SK-N-SH (cell line): Measurements from ENCODE around the gene FLCN. TPM values are rescaled to one million over a fixed set of nuclear protein-coding genes. Genes with fewer than 3 reads are reported as not detected.

Experiments used
- CTCF ChIA-PET: fragments of 300-600, 350-600 bp; formaldehyde crosslinking; extraction: SDS; loops from one replicate; lab custom pipeline; 2021; lab: Yijun Ruan, JAX
- POLR2A ChIA-PET: fragments of 350-600 bp; sonication (Branson Sonifier 250); formaldehyde crosslinking; extraction: SDS; loops from one replicate; lab custom pipeline; 2020; ENCODE audit warnings: antibody characterized with exemption, inconsistent platforms; lab: Yijun Ruan, JAX
- DNase-seq: peaks from one replicate; pipeline ENCODE4 v3.0.0; 2012
- H2AFZ ChIP-seq: fragments of 200-600 bp; sonication (generic); 2 replicates; pipeline ENCODE4 v1.8.1; 2016; ENCODE audit warnings: antibody characterized with exemption, mild to moderate bottlenecking, low read depth
- H3F3A ChIP-seq: fragments of 200-600 bp; sonication (generic); replicated peaks from 2 replicates; pipeline ENCODE3; 2016; ENCODE audit warnings: antibody characterized with exemption, mild to moderate bottlenecking; ENCODE audit not compliant: insufficient read depth
- H3K27ac ChIP-seq, 2 experiments: fragments of 200-500 bp in 1 of 2; fragments of 200-600 bp in 1 of 2; sonication (Bioruptor generic) in 1 of 2; sonication (generic), shearing (Covaris generic) in 1 of 2; 2 replicates each; pipeline versions ENCODE4 v1.5.1 to v1.6.1; 2014 to 2016; ENCODE audit warnings: low read depth in 2 of 2, inconsistent platforms in 1 of 2, low read length in 1 of 2, mild to moderate bottlenecking in 1 of 2, mixed read lengths in 1 of 2
- H3K27me3 ChIP-seq: fragments of 200-600 bp; sonication (generic), shearing (Covaris generic); 2 replicates; pipeline ENCODE4 v1.6.1; 2016; ENCODE audit warnings: mixed run types; ENCODE audit not compliant: insufficient read depth
- H3K36me3 ChIP-seq, 2 experiments: fragments of 200-500 bp in 1 of 2; fragments of 200-600 bp in 1 of 2; sonication (Bioruptor generic) in 1 of 2; sonication (generic) in 1 of 2; replicated peaks in 1 of 2; 2 replicates each; pipeline versions ENCODE3 to v1.5.1; 2014 to 2016; ENCODE audit warnings: low read length in 1 of 2, mild to moderate bottlenecking in 1 of 2; ENCODE audit not compliant: insufficient read depth in 2 of 2, control insufficient read depth in 1 of 2
- H3K4me1 ChIP-seq, 2 experiments: fragments of 200-500 bp in 1 of 2; fragments of 200-600 bp in 1 of 2; sonication (Bioruptor generic) in 1 of 2; sonication (generic), shearing (Covaris generic) in 1 of 2; 2 replicates each; pipeline versions ENCODE4 v1.5.1 to v1.6.1; 2014 to 2016; ENCODE audit warnings: low read depth in 1 of 2, low read length in 1 of 2, mixed run types in 1 of 2; ENCODE audit not compliant: insufficient read depth in 2 of 2, control insufficient read depth in 1 of 2
- H3K4me2 ChIP-seq: fragments of 200-600 bp; sonication (generic), shearing (Covaris generic); 2 replicates; pipeline ENCODE4 v1.6.1; 2017; ENCODE audit warnings: mixed run types
- H3K4me3 ChIP-seq, 2 experiments: fragments of 200-500 bp in 1 of 2; fragments of 200-600 bp in 1 of 2; sonication (Bioruptor generic) in 1 of 2; sonication (generic), shearing (Covaris generic) in 1 of 2; 2 replicates each; pipeline versions ENCODE4 v1.5.1 to v1.8.1; 2014 to 2016; ENCODE audit warnings: low read depth in 2 of 2, inconsistent platforms in 1 of 2, low read length in 1 of 2, mild to moderate bottlenecking in 1 of 2, mixed read lengths in 1 of 2, moderate library complexity in 1 of 2
- H3K79me2 ChIP-seq: fragments of 200-600 bp; sonication (generic); 2 replicates; pipeline ENCODE4 v1.8.1; 2017; ENCODE audit warnings: mild to moderate bottlenecking; ENCODE audit not compliant: insufficient read depth
- H3K9ac ChIP-seq: fragments of 200-600 bp; sonication (generic); 2 replicates; pipeline ENCODE4 v1.6.1; 2017; ENCODE audit warnings: mixed run types
- H3K9me2 ChIP-seq: fragments of 200-600 bp; sonication (generic); 2 replicates; pipeline ENCODE4 v1.6.1; 2017; ENCODE audit warnings: mixed run types
- H3K9me3 ChIP-seq: fragments of 200-600 bp; sonication (generic); 2 replicates; pipeline ENCODE4 v1.6.1; 2017; ENCODE audit warnings: mixed run types, mild to moderate bottlenecking, moderate library complexity
- H4K20me1 ChIP-seq: fragments of 200-600 bp; sonication (generic); 2 replicates; pipeline ENCODE4 v1.6.1; 2017; ENCODE audit warnings: mild to moderate bottlenecking, mixed run types; ENCODE audit not compliant: insufficient read depth
- CTCF ChIP-seq: fragments of 200-600 bp; sonication (generic); IDR thresholded peaks from 2 replicates; pipeline ENCODE4 v1.6.1; 2017; ENCODE audit warnings: antibody characterized with exemption, mild to moderate bottlenecking, moderate library complexity
- ELF1 ChIP-seq: IDR thresholded peaks from 2 replicates; pipeline ENCODE4 v1.4.0; 2012
- EZH2phosphoT487 ChIP-seq: fragments of 200-600 bp; sonication (generic); IDR thresholded peaks from 2 replicates; pipeline ENCODE4 v1.6.1; 2017; ENCODE audit warnings: low read depth, mixed run types, mild to moderate bottlenecking, antibody characterized with exemption, moderate library complexity, borderline replicate concordance
- FOSL2 ChIP-seq: IDR thresholded peaks from 2 replicates; pipeline ENCODE4 v1.4.0; 2012; ENCODE audit warnings: low read depth, mild to moderate bottlenecking, moderate library complexity, borderline replicate concordance
- FOXM1 ChIP-seq: IDR thresholded peaks from 2 replicates; pipeline ENCODE4 v1.4.0; 2012; ENCODE audit warnings: low read depth, mild to moderate bottlenecking
- GABPA ChIP-seq: IDR thresholded peaks from 2 replicates; pipeline ENCODE4 v1.4.0; 2012; ENCODE audit warnings: low read depth, mild to moderate bottlenecking
- GATA2 ChIP-seq: sonication (generic); formaldehyde crosslinking; IDR thresholded peaks from 2 replicates; pipeline ENCODE4 v1.5.0; 2020; ENCODE audit warnings: mild to moderate bottlenecking, missing genetic modification reagents
- JUND ChIP-seq: IDR thresholded peaks from 2 replicates; pipeline ENCODE4 v1.4.0; 2012
- NFIC ChIP-seq: IDR thresholded peaks from 2 replicates; pipeline ENCODE4 v1.4.0; 2012; ENCODE audit warnings: borderline replicate concordance
- RAD21 ChIP-seq: IDR thresholded peaks from 2 replicates; pipeline ENCODE4 v1.6.1; 2012; ENCODE audit warnings: mild to moderate bottlenecking, low read length
- SMC3 ChIP-seq: IDR thresholded peaks from 2 replicates; pipeline ENCODE4 v1.6.1; 2012; ENCODE audit warnings: low read depth, low read length, improper control_type of control experiment
- TAF1 ChIP-seq: IDR thresholded peaks from 2 replicates; pipeline ENCODE4 v1.6.1; 2012; ENCODE audit warnings: low read depth, mild to moderate bottlenecking, low read length, moderate library complexity, borderline replicate concordance
- USF2 ChIP-seq: fragments of 150-350 bp; IDR thresholded peaks from 2 replicates; pipeline ENCODE4 v1.6.1; 2017; ENCODE audit warnings: antibody characterized with exemption, low read length, low read depth, borderline replicate concordance
- ZBTB33 ChIP-seq: IDR thresholded peaks from 2 replicates; pipeline ENCODE4 v1.4.0; 2012; ENCODE audit warnings: low read depth, borderline replicate concordance
- WGBS: methylation state at CpG from one replicate; pipeline ENCODE4 v1.1.6; 2017; ENCODE audit warnings: low lambda C conversion rate; 5-methylcytosine and 5-hydroxymethylcytosine counted together
- polyA plus RNA-seq, 3 experiments: library from polyadenylated mRNA; depleted of rRNA; stranded (reverse); fragments of >200 nt; gene quantifications; 2 replicates each; pipeline ENCODE4 v1.2.3, GENCODE V29; 2012

Gene FLCN
- polyA plus RNA-seq, 1 of the 3 experiments (the other 2 are of a cell fraction), result 14.6 TPM

- DNase-seq, result no peak
- Histone ChIP-seq H3K27ac (no peak overlapping the region), H3K9me2 (no peaks in the 10 kb centered on the region), H3K9me3 (no peaks in the 10 kb centered on the region), H3F3A (no peaks in the 10 kb centered on the region), H3K4me3 (no peak overlapping the region), H2AFZ (no peak overlapping the region), H3K4me1 (no peaks in the 10 kb centered on the region), H4K20me1 (no peaks in the 10 kb centered on the region), H3K27me3 (no peaks in the 10 kb centered on the region), H3K79me2 (no peaks in the 10 kb centered on the region; the same call in 1 of the 2 replicates), H3K36me3 (peaks cover 38 to 58% of the 10 kb centered on the region in 2 experiments), H3K9ac (no peak overlapping the region), H3K4me2 (no peak overlapping the region)
- no peak for TF ChIP-seq GATA2 (CRISPR knock-in tag)
- TF ChIP-seq EZH2phosphoT487, result no peak
- TF ChIP-seq CTCF, result no peak
- no peak for TF ChIP-seq GABPA
- no peak for TF ChIP-seq TAF1
- TF ChIP-seq FOSL2, result no peak
- TF ChIP-seq FOXM1, result no peak
- no peak for TF ChIP-seq USF2
- no peak for TF ChIP-seq SMC3
- no peak for TF ChIP-seq ZBTB33
- no peak for TF ChIP-seq NFIC
- no peak for TF ChIP-seq JUND
- TF ChIP-seq RAD21, result no peak
- TF ChIP-seq ELF1, result no peak
- ChIA-PET CTCF (interaction anchor here (0.8 kb wide), 1 partner anchor 9 kb away, joined by 4 read pairs; no protein-coding TSS in a partner anchor), POLR2A (no interaction called here)
- 97% methylated on average over 7 of the region's 16 CpGs for WGBS
Observed at GRCh38 chr17:17226451-17227265, 10.3 kb downstream of the FLCN start.
